ENCODE results near the gene C17orf107.

C17orf107 gene

DNA sequence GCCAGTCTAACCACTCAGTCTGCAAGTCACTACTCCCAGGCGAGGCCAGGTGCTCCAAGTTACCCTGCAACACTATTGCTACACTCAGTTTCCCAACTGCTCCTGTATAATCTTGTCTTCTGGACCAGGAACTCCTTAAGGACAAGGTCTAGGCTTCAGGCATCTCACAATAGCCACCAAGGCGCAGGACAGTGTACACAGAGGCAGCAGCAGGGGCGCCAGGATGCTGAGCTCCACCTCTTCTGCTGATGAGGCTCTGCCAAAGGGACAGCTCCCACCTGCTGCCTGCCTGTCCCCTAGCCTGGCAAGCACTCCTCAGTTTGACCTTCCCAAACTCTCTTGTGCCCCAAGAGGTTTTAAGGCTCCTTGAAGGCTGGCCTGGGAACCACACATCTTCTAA lies 37.1 kb downstream of the C17orf107 start:
- DNase-seq (ENCODE audit: low read depth in 2 of 2) = no peak
- H3K4me3 ChIP-seq (replicated peaks in 1 of 2; ENCODE audit: low read depth in 2 of 2, low read length in 2 of 2) = no peak overlapping the region
- TF ChIP-seq CTCF (IDR thresholded peaks at IDR 0.05; ENCODE audit: low read depth, low read length) = no peak

- H3K4me3 ChIP-seq (replicated peaks in 1 of 2; ENCODE audit: low read depth in 2 of 2, low read length in 2 of 2) = no peak overlapping the region
- TF ChIP-seq CTCF (IDR thresholded peaks at IDR 0.05; ENCODE audit: low read depth, low read length) = no peak
These were observed 38.2 kb downstream of the C17orf107 start for GRCh38 chr17:4937553-4937952.

GRCh38 chr17:4938069-4938491 lies 38.7 kb downstream of the C17orf107 start:
- H3K4me3 ChIP-seq (replicated peaks in 1 of 2; ENCODE audit: low read depth in 2 of 2, low read length in 2 of 2) = no peak overlapping the region
- DNase-seq (ENCODE audit: low read depth in 2 of 2) = no peak
- TF ChIP-seq CTCF (IDR thresholded peaks at IDR 0.05; ENCODE audit: low read depth, low read length) = no peak

More at GRCh38 chr17:4937553-4937952, 38.2 kb downstream of the C17orf107 start:
- DNase-seq (ENCODE audit: low read depth in 2 of 2) = no peak

DNA sequence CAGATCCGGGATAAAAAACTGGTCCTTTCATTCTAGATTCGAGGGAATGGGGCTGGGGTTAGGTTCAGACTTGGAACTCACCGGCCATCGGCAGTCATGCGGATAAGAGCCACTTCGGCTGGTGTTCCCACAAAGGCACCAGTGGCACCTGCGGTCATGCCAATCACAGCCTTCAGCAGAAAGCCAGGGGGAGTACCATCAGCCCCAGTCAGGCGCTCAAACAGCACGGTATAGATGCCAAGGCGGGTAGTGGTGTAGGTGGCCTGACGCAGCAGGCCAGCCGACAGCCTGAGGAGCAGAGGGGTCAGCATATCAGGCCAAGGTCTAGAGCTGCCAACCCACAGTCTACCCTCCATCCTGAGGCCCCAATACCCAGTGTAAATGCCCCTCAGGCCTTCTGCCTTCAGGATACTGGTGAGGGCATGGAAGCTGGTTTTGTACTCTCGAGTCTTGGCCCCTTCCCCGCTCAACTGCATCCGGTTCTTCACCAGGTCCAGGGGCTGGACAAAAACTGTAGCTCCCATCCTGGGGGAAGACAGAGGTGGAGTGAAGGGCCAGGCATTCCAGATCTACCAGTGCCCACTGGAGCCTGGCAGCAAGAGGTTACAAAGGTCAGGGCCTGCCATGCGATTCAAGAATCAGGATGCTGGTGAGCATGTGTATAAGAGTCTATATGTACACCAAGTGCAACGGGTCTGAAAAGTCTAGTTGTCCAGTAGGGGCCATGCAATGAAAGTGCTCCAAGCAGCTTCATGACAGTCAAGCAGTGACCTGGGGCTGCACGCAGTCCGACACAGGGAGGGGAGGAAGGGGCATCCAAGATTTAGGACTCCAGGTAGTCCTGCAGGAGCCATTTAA lies 39.6 kb downstream of the C17orf107 start:
- TF ChIP-seq CTCF (IDR thresholded peaks at IDR 0.05; ENCODE audit: low read depth, low read length) = no peak
- H3K4me3 ChIP-seq (replicated peaks in 1 of 2; ENCODE audit: low read depth in 2 of 2, low read length in 2 of 2) = peak overlapping the region; percentile 87 to 97
- peak in 1 of 2 donors; percentile 30 for DNase-seq (ENCODE audit: low read depth in 2 of 2)

DNA sequence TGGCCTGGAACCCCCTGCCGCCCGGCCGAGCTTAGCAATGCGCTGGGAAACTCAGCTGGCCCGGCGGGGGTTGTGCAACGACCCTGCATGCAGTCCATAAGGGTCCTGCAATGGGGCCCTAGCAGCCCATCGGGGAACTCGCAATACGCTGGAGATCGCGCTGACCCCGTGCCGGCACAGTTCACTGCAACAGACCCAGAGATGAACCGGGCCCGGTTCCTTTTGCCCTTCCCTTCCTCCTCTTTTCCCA lies 40.1 kb downstream of the C17orf107 start:
- no peak for TF ChIP-seq CTCF (IDR thresholded peaks at IDR 0.05; ENCODE audit: low read depth, low read length)
- H3K4me3 ChIP-seq (replicated peaks in 1 of 2; ENCODE audit: low read depth in 2 of 2, low read length in 2 of 2) = peak overlapping the region; percentile 87 to 97
- DNase-seq (ENCODE audit: low read depth in 2 of 2) = no peak

GRCh38 chr17:4939796-4940554 lies 40.6 kb downstream of the C17orf107 start, which contains the start of the genes RNF167 and SLC25A11:
TSS of gene RNF167 (plus strand) at chr17:4940268. CDS start at chr17:4940910, 642 bp downstream.
TSS of gene SLC25A11 (minus strand) at chr17:4940046. CDS start at chr17:4939910, 136 bp downstream.
- DNase-seq (ENCODE audit: low read depth in 2 of 2) = peak; percentile 100
- H3K4me3 ChIP-seq (replicated peaks in 1 of 2; ENCODE audit: low read depth in 2 of 2, low read length in 2 of 2) = peak within 1 kb of the TSS; percentile 87 to 97
- TF ChIP-seq CTCF (IDR thresholded peaks at IDR 0.05; ENCODE audit: low read depth, low read length) = no peak
